ENCODE results near the gene CEMIP. TPM values are rescaled to one million over a fixed set of nuclear protein-coding genes. Genes with fewer than 3 reads are reported as not detected.
A peak's percentile ranks its signal among the peaks of the same experiment; 100 is the strongest.

CEMIP gene
- polyA plus RNA-seq, 2 of the 4 experiments (the other 2 are of a cell fraction): 0.54 to 0.84 TPM

DNA sequence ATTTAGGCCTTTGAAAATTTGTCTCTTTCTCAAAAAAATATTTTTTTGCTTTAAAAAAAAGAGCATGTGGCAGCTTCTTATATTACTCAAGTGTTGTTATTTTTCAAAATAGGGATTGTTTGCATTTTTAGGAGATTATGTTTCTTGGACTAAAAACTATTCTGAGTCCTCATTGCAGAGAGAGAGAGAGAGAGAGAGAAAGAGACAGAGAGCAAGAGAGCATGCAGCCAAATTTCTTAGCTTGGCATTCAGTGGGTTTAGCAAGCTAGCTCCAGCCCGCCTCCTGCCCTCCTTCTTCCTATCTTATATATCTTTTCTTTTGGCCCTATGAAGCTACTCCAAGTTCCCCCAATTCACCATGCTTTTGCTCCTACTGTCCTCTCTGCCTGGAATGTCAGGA is 55.7 kb downstream of the CEMIP start:
- Histone ChIP-seq H3K27ac (no peak overlapping the region), H3K4me3 (no peak overlapping the region), H3K4me1 (peaks cover 12% of the 10 kb centered on the region; the same call in 1 of the 3 replicates), H3K9me3 (no peaks in the 10 kb centered on the region), H3K4me2 (no peak overlapping the region)
- ATAC-seq (no peak), DNase-seq (ENCODE audit: low read depth in 1 of 2, low spot score in 1 of 2) (no peak), FAIRE-seq (no peak)
- WGBS (ENCODE audit: missing lambda C conversion rate): 87% methylated on average over 1 of the region's 1 CpG
- ChIA-PET CTCF (interaction anchor here (1.0 to 1.4 kb wide), 5 partner anchors 10 to 55 kb away, joined by 3 to 5 read pairs (median 4); partner anchors contain the start of gene CEMIP), POLR2A (no interaction called here)
- TF ChIP-seq EHF (CRISPR knock-in tag; IDR thresholded peaks at IDR 0.05): no peak
- no peak for TF ChIP-seq ZC3H11A (IDR thresholded peaks at IDR 0.05)

DNA sequence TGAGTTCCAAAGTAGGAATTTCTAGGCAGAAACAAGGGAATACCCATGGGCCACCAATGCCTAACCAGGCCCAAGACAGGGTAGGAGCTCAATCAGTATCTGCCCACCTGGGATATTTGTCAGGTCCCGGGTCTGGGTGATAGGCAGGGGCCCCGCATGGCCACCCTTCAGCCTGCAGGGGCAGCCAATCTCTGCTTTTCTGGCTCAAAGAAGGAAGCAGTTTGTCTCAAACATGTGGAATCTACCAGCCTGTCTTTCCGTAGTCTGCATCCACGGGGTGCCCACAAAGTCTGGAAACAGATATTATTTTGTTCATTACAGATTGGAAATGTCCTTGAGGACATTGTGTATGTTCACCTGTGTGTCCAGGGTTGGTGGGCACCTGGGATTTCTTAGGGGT is 56.2 kb downstream of the CEMIP start:
- Histone ChIP-seq H3K27ac (no peak overlapping the region), H3K4me3 (no peak overlapping the region), H3K4me1 (peaks cover 14% of the 10 kb centered on the region; the same call in 1 of the 3 replicates), H3K9me3 (no peaks in the 10 kb centered on the region), H3K4me2 (no peak overlapping the region)
- DNase-seq (ENCODE audit: low read depth in 1 of 2, low spot score in 1 of 2): peak in 1 of 2 experiments; percentile 33
- 77% methylated on average over 4 of the region's 4 CpGs for WGBS (ENCODE audit: missing lambda C conversion rate)
- POLR2A ChIA-PET: no interaction called here
- CTCF ChIA-PET: interaction anchor here (0.7 to 1.7 kb wide), 6 partner anchors 10 to 135 kb away, joined by 3 to 6 read pairs (median 4); partner anchors contain the start of gene CEMIP
- TF ChIP-seq POLR2A (IDR thresholded peaks at IDR 0.05; ENCODE audit: low read length) (no peak), RAD21 (conservative IDR thresholded peaks at IDR 0.05 in 1 of 2, IDR thresholded peaks at IDR 0.05 in 1 of 2) (0 out of 5 replicates have a peak, but pooled peaks of 1 of the 2 experiments have one; percentile 12)
- peak in 1 of 2 experiments; percentile 54; a peak in 3 of 6 replicates for ATAC-seq
- FAIRE-seq: no peak

GRCh38 chr15:80836223-80836622 is 57.1 kb downstream of the CEMIP start:
- H3K4me2 ChIP-seq: no peak overlapping the region
- no peak for ATAC-seq
- no peak for DNase-seq (ENCODE audit: low read depth in 1 of 2, low spot score in 1 of 2)
- CTCF ChIA-PET: interaction anchor here (0.7 to 1.7 kb wide), 4 partner anchors 19 to 457 kb away, joined by 3 to 6 read pairs (median 4); partner anchors contain the start of gene CEMIP
- H3K4me3 ChIP-seq: no peak overlapping the region
- WGBS (ENCODE audit: missing lambda C conversion rate): 74% methylated on average over 9 of the region's 9 CpGs
- H3K9me3 ChIP-seq: no peaks in the 10 kb centered on the region
- peaks cover 14% of the 10 kb centered on the region; the same call in 1 of the 3 replicates for H3K4me1 ChIP-seq
- FAIRE-seq: no peak
- TF ChIP-seq, protein P1, sequence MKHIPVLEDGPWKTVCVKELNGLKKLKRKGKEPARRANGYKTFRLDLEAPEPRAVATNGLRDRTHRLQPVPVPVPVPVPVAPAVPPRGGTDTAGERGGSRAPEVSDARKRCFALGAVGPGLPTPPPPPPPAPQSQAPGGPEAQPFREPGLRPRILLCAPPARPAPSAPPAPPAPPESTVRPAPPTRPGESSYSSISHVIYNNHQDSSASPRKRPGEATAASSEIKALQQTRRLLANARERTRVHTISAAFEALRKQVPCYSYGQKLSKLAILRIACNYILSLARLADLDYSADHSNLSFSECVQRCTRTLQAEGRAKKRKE (CRISPR knock-in tag; IDR thresholded peaks at IDR 0.05; ENCODE audit: low read depth): no peak
- TF ChIP-seq KDM1A (IDR thresholded peaks at IDR 0.05; ENCODE audit: low read depth): no peak
- no peak for TF ChIP-seq MYC (IDR thresholded peaks at IDR 0.05; ENCODE audit: borderline replicate concordance, low read length)
- no peak for TF ChIP-seq CBX8 (IDR thresholded peaks at IDR 0.05)
- no peak for TF ChIP-seq SREBF2 (IDR thresholded peaks at IDR 0.05)
- TF ChIP-seq, protein P2, sequence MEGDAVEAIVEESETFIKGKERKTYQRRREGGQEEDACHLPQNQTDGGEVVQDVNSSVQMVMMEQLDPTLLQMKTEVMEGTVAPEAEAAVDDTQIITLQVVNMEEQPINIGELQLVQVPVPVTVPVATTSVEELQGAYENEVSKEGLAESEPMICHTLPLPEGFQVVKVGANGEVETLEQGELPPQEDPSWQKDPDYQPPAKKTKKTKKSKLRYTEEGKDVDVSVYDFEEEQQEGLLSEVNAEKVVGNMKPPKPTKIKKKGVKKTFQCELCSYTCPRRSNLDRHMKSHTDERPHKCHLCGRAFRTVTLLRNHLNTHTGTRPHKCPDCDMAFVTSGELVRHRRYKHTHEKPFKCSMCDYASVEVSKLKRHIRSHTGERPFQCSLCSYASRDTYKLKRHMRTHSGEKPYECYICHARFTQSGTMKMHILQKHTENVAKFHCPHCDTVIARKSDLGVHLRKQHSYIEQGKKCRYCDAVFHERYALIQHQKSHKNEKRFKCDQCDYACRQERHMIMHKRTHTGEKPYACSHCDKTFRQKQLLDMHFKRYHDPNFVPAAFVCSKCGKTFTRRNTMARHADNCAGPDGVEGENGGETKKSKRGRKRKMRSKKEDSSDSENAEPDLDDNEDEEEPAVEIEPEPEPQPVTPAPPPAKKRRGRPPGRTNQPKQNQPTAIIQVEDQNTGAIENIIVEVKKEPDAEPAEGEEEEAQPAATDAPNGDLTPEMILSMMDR (IDR thresholded peaks at IDR 0.05): no peak
- TF ChIP-seq, protein P3, sequence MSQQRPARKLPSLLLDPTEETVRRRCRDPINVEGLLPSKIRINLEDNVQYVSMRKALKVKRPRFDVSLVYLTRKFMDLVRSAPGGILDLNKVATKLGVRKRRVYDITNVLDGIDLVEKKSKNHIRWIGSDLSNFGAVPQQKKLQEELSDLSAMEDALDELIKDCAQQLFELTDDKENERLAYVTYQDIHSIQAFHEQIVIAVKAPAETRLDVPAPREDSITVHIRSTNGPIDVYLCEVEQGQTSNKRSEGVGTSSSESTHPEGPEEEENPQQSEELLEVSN (IDR thresholded peaks at IDR 0.05; ENCODE audit: borderline replicate concordance, low read depth): no peak
- TF ChIP-seq, protein P4, sequence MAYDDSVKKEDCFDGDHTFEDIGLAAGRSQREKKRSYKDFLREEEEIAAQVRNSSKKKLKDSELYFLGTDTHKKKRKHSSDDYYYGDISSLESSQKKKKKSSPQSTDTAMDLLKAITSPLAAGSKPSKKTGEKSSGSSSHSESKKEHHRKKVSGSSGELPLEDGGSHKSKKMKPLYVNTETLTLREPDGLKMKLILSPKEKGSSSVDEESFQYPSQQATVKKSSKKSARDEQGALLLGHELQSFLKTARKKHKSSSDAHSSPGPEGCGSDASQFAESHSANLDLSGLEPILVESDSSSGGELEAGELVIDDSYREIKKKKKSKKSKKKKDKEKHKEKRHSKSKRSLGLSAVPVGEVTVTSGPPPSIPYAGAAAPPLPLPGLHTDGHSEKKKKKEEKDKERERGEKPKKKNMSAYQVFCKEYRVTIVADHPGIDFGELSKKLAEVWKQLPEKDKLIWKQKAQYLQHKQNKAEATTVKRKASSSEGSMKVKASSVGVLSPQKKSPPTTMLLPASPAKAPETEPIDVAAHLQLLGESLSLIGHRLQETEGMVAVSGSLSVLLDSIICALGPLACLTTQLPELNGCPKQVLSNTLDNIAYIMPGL (CRISPR knock-in tag; IDR thresholded peaks at IDR 0.05; ENCODE audit: borderline replicate concordance): no peak
- TF ChIP-seq BHLHE40 (IDR thresholded peaks at IDR 0.05; ENCODE audit: low read depth, low read length): no peak
- no peak for TF ChIP-seq GATA3 (IDR thresholded peaks at IDR 0.05; ENCODE audit: borderline replicate concordance)
- TF ChIP-seq BCL3 (IDR thresholded peaks at IDR 0.05): no peak
- TF ChIP-seq RARB (CRISPR knock-in tag; IDR thresholded peaks at IDR 0.05): no peak
- TF ChIP-seq FOXS1 (CRISPR knock-in tag; IDR thresholded peaks at IDR 0.05): no peak
- H3K27ac ChIP-seq: no peak overlapping the region
- POLR2A ChIA-PET: no interaction called here
